ENCODE measurements around the gene VASH1.

Gene VASH1

GRCh38 chr14:76742966-76743365 lies 18.3 kb upstream of the VASH1 start:
- no peak for DNase-seq (ENCODE audit: low spot score)

- DNase-seq (ENCODE audit: low spot score), result peak; percentile 90
Measured at GRCh38 chr14:76752744-76753143, 8.5 kb upstream of the VASH1 start.

GRCh38 chr14:76753541-76754198 lies 7.6 kb upstream of the VASH1 start:
- peak; percentile 31 for DNase-seq (ENCODE audit: low spot score)

- DNase-seq (ENCODE audit: low spot score), result no peak
Measured at GRCh38 chr14:76754586-76754985, 6.7 kb upstream of the VASH1 start.

- DNase-seq (ENCODE audit: low spot score), result peak; percentile 30
Measured at GRCh38 chr14:76755610-76756370, 5.5 kb upstream of the VASH1 start.

- DNase-seq (ENCODE audit: low spot score), result no peak
Measured at GRCh38 chr14:76756371-76756750, 4.9 kb upstream of the VASH1 start.

- DNase-seq (ENCODE audit: low spot score), result peak; percentile 16
Measured at GRCh38 chr14:76759589-76759988, 1.7 kb upstream of the VASH1 start.

GRCh38 chr14:76760331-76761135 lies 735 bp upstream of the VASH1 start:
- peak; percentile 2 for DNase-seq (ENCODE audit: low spot score)

GRCh38 chr14:76761960-76762410 lies 717 bp downstream of the VASH1 start:
- DNase-seq (ENCODE audit: low spot score), result peak; percentile 54

- DNase-seq (ENCODE audit: low spot score), result peak; percentile 17
Measured at GRCh38 chr14:76762411-76763095, 1.3 kb downstream of the VASH1 start.

GRCh38 chr14:76763096-76764041 lies 2.1 kb downstream of the VASH1 start:
- peak; percentile 79 for DNase-seq (ENCODE audit: low spot score)

- no peak for DNase-seq (ENCODE audit: low spot score)
Measured at GRCh38 chr14:76765461-76765931, 4.2 kb downstream of the VASH1 start.

- DNase-seq (ENCODE audit: low spot score), result peak; percentile 88
Measured at GRCh38 chr14:76767681-76768656, 6.7 kb downstream of the VASH1 start.

- no peak for DNase-seq (ENCODE audit: low spot score)
Measured at GRCh38 chr14:76768671-76769500, 7.6 kb downstream of the VASH1 start.

GRCh38 chr14:76769636-76770292 lies 8.5 kb downstream of the VASH1 start:
- DNase-seq (ENCODE audit: low spot score), result no peak

GRCh38 chr14:76770521-76771436 lies 9.5 kb downstream of the VASH1 start:
- no peak for DNase-seq (ENCODE audit: low spot score)

GRCh38 chr14:76771437-76771980 lies 10.2 kb downstream of the VASH1 start:
- DNase-seq (ENCODE audit: low spot score), result peak; percentile 7

All from Ammon's horn (tissue), 1 donor.